ENCODE measurements around the gene WIZ. TPM values are rescaled to one million over a fixed set of nuclear protein-coding genes. Genes with fewer than 3 reads are reported as not detected.

WIZ gene
- total and polyA plus RNA-seq, 9 of the 15 experiments (the other 6 are each of a cell fraction or from before 2014, with no cell fraction given) = 0.06 to 37.5 (median 4.8) TPM

GRCh38 chr19:15433519-15434069 is 16.2 kb downstream of the WIZ start (continued):
- TF ChIP-seq ZNF639 (CRISPR knock-in tag; conservative IDR thresholded peaks at IDR 0.05 in 1 of 2, IDR thresholded peaks at IDR 0.05 in 1 of 2) = no peak
- TF ChIP-seq ZNF280A (IDR thresholded peaks at IDR 0.05; ENCODE audit: low read depth, partially characterized antibody) = no peak
- no peak for TF ChIP-seq SNAPC5 (CRISPR knock-in tag; IDR thresholded peaks at IDR 0.05)

Data from K562 (cell line).